GM12891 (cell line): Measurements from ENCODE around the gene PNMT.

Experiments
- POLR2A ChIP-seq: IDR thresholded peaks from 2 replicates; pipeline ENCODE4 v1.6.1; 2011; ENCODE audit warnings: low read depth, low read length, control low read depth
- POLR2AphosphoS5 ChIP-seq: IDR thresholded peaks from 2 replicates; pipeline ENCODE4 v1.6.1; 2011; ENCODE audit warnings: low read depth, low read length, control low read depth
- POU2F2 ChIP-seq: IDR thresholded peaks from 2 replicates; pipeline ENCODE4 v1.6.1; 2011; ENCODE audit warnings: low read depth, mild to moderate bottlenecking, control low read depth, low read length, moderate library complexity
- SPI1 ChIP-seq: IDR thresholded peaks from 2 replicates; pipeline ENCODE4 v1.6.1; 2011; ENCODE audit warnings: low read depth, low read length, control low read depth
- TAF1 ChIP-seq: IDR thresholded peaks from 2 replicates; pipeline ENCODE4 v1.6.1; 2011; ENCODE audit warnings: low read depth, low read length, control low read depth

GRCh38 chr17:39694593-39694992, 26.3 kb downstream of the PNMT start:
- TF ChIP-seq POLR2A (no peak), SPI1 (no peak), TAF1 (no peak), POLR2AphosphoS5 (no peak), POU2F2 (no peak)
